Mesendoderm (in vitro differentiated cells): ENCODE results near the gene EPS15.

Experiments
- DNase-seq: peaks from one replicate; pipeline ENCODE4 v3.0.0; 2013
- H2AK5ac ChIP-seq: 2 replicates; pipeline ENCODE4 v1.6.1; 2013; ENCODE audit warnings: low read length, inconsistent platforms
- H2BK120ac ChIP-seq: 2 replicates; pipeline ENCODE4 v1.6.1; 2013; ENCODE audit warnings: low read depth, mild to moderate bottlenecking, low read length, moderate library complexity, mixed read lengths
- H2BK15ac ChIP-seq: replicated peaks from 2 replicates; pipeline ENCODE4 v1.6.1; 2013; ENCODE audit warnings: low read depth, mild to moderate bottlenecking, moderate library complexity
- H2BK5ac ChIP-seq: 2 replicates; pipeline ENCODE4 v1.6.1; 2013; ENCODE audit warnings: low read length, inconsistent platforms
- H3K18ac ChIP-seq: 2 replicates; pipeline ENCODE4 v1.6.1; 2013; ENCODE audit warnings: mild to moderate bottlenecking, low read length, mixed read lengths
- H3K23ac ChIP-seq: one replicate; pipeline ENCODE4 v1.6.1; 2013; ENCODE audit warnings: low read length
- H3K27ac ChIP-seq: 2 replicates; pipeline ENCODE4 v1.5.1; 2013; ENCODE audit warnings: low read depth, mild to moderate bottlenecking, inconsistent platforms, low read length, moderate library complexity
- H3K27me3 ChIP-seq: 2 replicates; pipeline ENCODE4 v1.6.1; 2013; ENCODE audit warnings: low read length, control low read depth, mild to moderate bottlenecking, inconsistent platforms; ENCODE audit not compliant: insufficient read depth, poor library complexity
- H3K36me3 ChIP-seq: 2 replicates; pipeline ENCODE4 v1.6.1; 2013; ENCODE audit warnings: low read length, inconsistent platforms; ENCODE audit not compliant: control insufficient read depth, insufficient read depth
- H3K4ac ChIP-seq: one replicate; pipeline ENCODE4 v1.6.1; 2013; ENCODE audit warnings: low read depth, mild to moderate bottlenecking, low read length, moderate library complexity
- H3K4me1 ChIP-seq: 2 replicates; pipeline ENCODE4 v1.6.1; 2013; ENCODE audit warnings: low read depth, low read length, inconsistent platforms; ENCODE audit not compliant: control insufficient read depth
- H3K4me2 ChIP-seq: 2 replicates; pipeline ENCODE4 v1.6.1; 2013; ENCODE audit warnings: low read length
- H3K4me3 ChIP-seq: 2 replicates; pipeline ENCODE4 v1.5.1; 2013; ENCODE audit warnings: mild to moderate bottlenecking, low read length
- H3K56ac ChIP-seq: one replicate; pipeline ENCODE4 v1.6.1; 2013; ENCODE audit warnings: low read length
- H3K79me1 ChIP-seq: 2 replicates; pipeline ENCODE4 v1.6.1; 2013; ENCODE audit warnings: low read length, inconsistent platforms
- H3K79me2 ChIP-seq: 2 replicates; pipeline ENCODE4 v1.6.1; 2013; ENCODE audit warnings: mild to moderate bottlenecking, low read length; ENCODE audit not compliant: control insufficient read depth, insufficient read depth
- H3K9ac ChIP-seq: 2 replicates; pipeline ENCODE4 v1.6.1; 2013; ENCODE audit warnings: low read length, inconsistent platforms
- H4K5ac ChIP-seq: one replicate; pipeline ENCODE4 v1.6.1; 2013; ENCODE audit warnings: low read length
- H4K8ac ChIP-seq: one replicate; pipeline ENCODE4 v1.6.1; 2013; ENCODE audit warnings: low read depth, mild to moderate bottlenecking, control low read depth, low read length, moderate library complexity
- WGBS: extraction: QIAGEN DNeasy Blood & Tissue Kit; methylation state at CpG from one replicate; pipeline ENCODE4 v1.1.7; 2013; ENCODE audit warnings: low lambda C conversion rate, missing lambda C conversion rate; ENCODE audit not compliant: insufficient coverage; ENCODE audit errors: extremely low coverage; 5-methylcytosine and 5-hydroxymethylcytosine counted together

EPS15 gene

GRCh38 chr1:51380936-51381335 lies 138.1 kb downstream of the EPS15 start:
- no peak overlapping the region for H3K23ac ChIP-seq
- no peaks in the 10 kb centered on the region for H3K79me2 ChIP-seq
- H2BK120ac ChIP-seq: no peak overlapping the region
- DNase-seq: no peak
- no peak overlapping the region for H2BK5ac ChIP-seq
- no peak overlapping the region for H3K4ac ChIP-seq
- no peak overlapping the region for H2BK15ac ChIP-seq
- H3K79me1 ChIP-seq: no peaks in the 10 kb centered on the region
- H3K9ac ChIP-seq: no peak overlapping the region
- H3K36me3 ChIP-seq: no peaks in the 10 kb centered on the region
- no peaks in the 10 kb centered on the region for H3K27me3 ChIP-seq
- H3K4me3 ChIP-seq: no peak overlapping the region
- no CpG with 5 or more reads among the region's 1 CpG for WGBS
- no peak overlapping the region for H3K4me2 ChIP-seq
- H3K56ac ChIP-seq: no peak overlapping the region
- no peak overlapping the region for H3K27ac ChIP-seq
- no peak overlapping the region for H2AK5ac ChIP-seq
- no peak overlapping the region for H4K8ac ChIP-seq
- H3K18ac ChIP-seq: no peak overlapping the region
- no peak overlapping the region for H4K5ac ChIP-seq
- no peaks in the 10 kb centered on the region for H3K4me1 ChIP-seq

GRCh38 chr1:51378871-51379270 lies 140.2 kb downstream of the EPS15 start:
- no peak overlapping the region for H3K56ac ChIP-seq
- H4K8ac ChIP-seq: no peak overlapping the region
- H2BK5ac ChIP-seq: no peak overlapping the region
- H3K9ac ChIP-seq: no peak overlapping the region
- no peak overlapping the region for H3K27ac ChIP-seq
- H2BK120ac ChIP-seq: no peak overlapping the region
- no peaks in the 10 kb centered on the region for H3K27me3 ChIP-seq
- H4K5ac ChIP-seq: no peak overlapping the region
- no peaks in the 10 kb centered on the region for H3K36me3 ChIP-seq
- no peak overlapping the region for H2BK15ac ChIP-seq
- no peaks in the 10 kb centered on the region for H3K4me1 ChIP-seq
- no peak for DNase-seq
- H3K23ac ChIP-seq: no peak overlapping the region
- no peak overlapping the region for H3K4ac ChIP-seq
- H3K4me3 ChIP-seq: no peak overlapping the region
- no peaks in the 10 kb centered on the region for H3K79me2 ChIP-seq
- H2AK5ac ChIP-seq: no peak overlapping the region
- H3K79me1 ChIP-seq: no peaks in the 10 kb centered on the region
- WGBS: no CpG with 5 or more reads among the region's 6 CpGs
- H3K18ac ChIP-seq: no peak overlapping the region
- H3K4me2 ChIP-seq: no peak overlapping the region

GRCh38 chr1:51373898-51374297 lies 145.2 kb downstream of the EPS15 start:
- Histone ChIP-seq H2BK120ac (no peak overlapping the region), H3K9ac (no peak overlapping the region), H2AK5ac (no peak overlapping the region), H3K18ac (no peak overlapping the region), H4K8ac (no peak overlapping the region), H3K4ac (no peak overlapping the region), H3K56ac (no peak overlapping the region), H3K4me2 (no peak overlapping the region), H3K79me1 (no peaks in the 10 kb centered on the region), H3K23ac (no peak overlapping the region), H3K79me2 (no peaks in the 10 kb centered on the region), H3K4me1 (no peaks in the 10 kb centered on the region), H3K4me3 (no peak overlapping the region), H2BK15ac (no peak overlapping the region), H4K5ac (no peak overlapping the region), H3K27ac (no peak overlapping the region), H3K27me3 (no peaks in the 10 kb centered on the region), H2BK5ac (no peak overlapping the region), H3K36me3 (no peaks in the 10 kb centered on the region)
- no CpG with 5 or more reads among the region's 3 CpGs for WGBS
- DNase-seq: no peak

GRCh38 chr1:51372561-51372960 lies 146.5 kb downstream of the EPS15 start:
- Histone ChIP-seq H3K4me2 (no peak overlapping the region), H2BK15ac (no peak overlapping the region), H3K79me2 (no peaks in the 10 kb centered on the region), H3K27me3 (no peaks in the 10 kb centered on the region), H3K4me1 (no peaks in the 10 kb centered on the region), H3K36me3 (no peaks in the 10 kb centered on the region), H3K18ac (no peak overlapping the region), H3K4me3 (no peak overlapping the region), H3K9ac (no peak overlapping the region), H4K5ac (no peak overlapping the region), H2BK5ac (no peak overlapping the region), H3K56ac (no peak overlapping the region), H3K27ac (no peak overlapping the region), H3K23ac (no peak overlapping the region), H2AK5ac (no peak overlapping the region), H3K4ac (no peak overlapping the region), H4K8ac (no peak overlapping the region), H3K79me1 (no peaks in the 10 kb centered on the region), H2BK120ac (no peak overlapping the region)
- DNase-seq: peak; percentile 31

DNA sequence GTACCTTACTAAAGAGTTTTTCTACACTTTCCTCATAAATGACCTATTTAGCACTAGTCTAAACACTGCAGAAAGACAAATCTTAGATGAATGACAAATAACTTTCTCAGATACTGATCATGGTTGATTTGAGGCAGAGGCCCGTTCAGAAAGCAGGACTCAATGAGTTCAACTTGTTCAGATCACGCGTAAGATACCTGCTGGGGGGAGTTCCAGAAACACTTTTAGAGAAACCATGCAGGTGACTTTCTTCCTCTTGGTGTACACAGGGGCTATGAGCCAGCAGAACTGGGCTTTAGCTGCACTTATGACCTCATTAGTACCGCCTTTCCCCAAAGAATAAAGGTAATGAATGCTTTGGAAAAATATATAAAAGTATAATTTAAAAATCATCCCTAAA lies 149.9 kb downstream of the EPS15 start:
- H3K4me2 ChIP-seq: no peak overlapping the region
- H3K4ac ChIP-seq: no peak overlapping the region
- H2AK5ac ChIP-seq: no peak overlapping the region
- H3K4me3 ChIP-seq: no peak overlapping the region
- no peaks in the 10 kb centered on the region for H3K79me2 ChIP-seq
- no peaks in the 10 kb centered on the region for H3K79me1 ChIP-seq
- H3K36me3 ChIP-seq: no peaks in the 10 kb centered on the region
- no peaks in the 10 kb centered on the region for H3K4me1 ChIP-seq
- H3K9ac ChIP-seq: no peak overlapping the region
- H3K27ac ChIP-seq: no peak overlapping the region
- no peak overlapping the region for H2BK120ac ChIP-seq
- no peaks in the 10 kb centered on the region for H3K27me3 ChIP-seq
- no peak overlapping the region for H4K5ac ChIP-seq
- H4K8ac ChIP-seq: no peak overlapping the region
- no peak overlapping the region for H3K23ac ChIP-seq
- H2BK15ac ChIP-seq: no peak overlapping the region
- WGBS: no CpG with 5 or more reads among the region's 4 CpGs
- no peak for DNase-seq
- no peak overlapping the region for H3K18ac ChIP-seq
- H3K56ac ChIP-seq: no peak overlapping the region
- no peak overlapping the region for H2BK5ac ChIP-seq

GRCh38 chr1:51365774-51366173 lies 153.3 kb downstream of the EPS15 start:
- Histone ChIP-seq H4K8ac (no peak overlapping the region), H2BK120ac (no peak overlapping the region), H2BK5ac (no peak overlapping the region), H3K27me3 (no peaks in the 10 kb centered on the region), H3K9ac (no peak overlapping the region), H3K23ac (no peak overlapping the region), H3K36me3 (no peaks in the 10 kb centered on the region), H3K4me2 (no peak overlapping the region), H3K4me3 (no peak overlapping the region), H2BK15ac (no peak overlapping the region), H4K5ac (no peak overlapping the region), H3K79me2 (no peaks in the 10 kb centered on the region), H3K4me1 (no peaks in the 10 kb centered on the region), H3K18ac (no peak overlapping the region), H3K27ac (no peak overlapping the region), H3K4ac (no peak overlapping the region), H3K56ac (no peak overlapping the region), H3K79me1 (no peaks in the 10 kb centered on the region), H2AK5ac (no peak overlapping the region)
- WGBS: no CpG with 5 or more reads among the region's 1 CpG
- DNase-seq: no peak
